Psoas muscle (tissue), 8 donors: ENCODE measurements around the gene SPR. TPM values are rescaled to one million over a fixed set of nuclear protein-coding genes. Genes with fewer than 3 reads are reported as not detected.

Source experiments
- ATAC-seq, 4 donors: fragments of 200-7000 bp; cut with Tn5 transposase; one replicate each; pipeline ENCODE4 v1.9.1; 2020; ENCODE audit warnings: moderate library complexity in 3 of 4, mild to moderate bottlenecking in 2 of 4
- DNase-seq, 2 donors: peaks; one replicate each; pipeline ENCODE4 v3.0.0-alpha.2; 2020
- H3K27ac ChIP-seq: fragments of 200-600 bp; one replicate; pipeline ENCODE4 v1.8.0; 2022
- H3K27me3 ChIP-seq, 3 donors: fragments of 200-600 bp in 1 of 3; one replicate each; pipeline versions ENCODE4 v1.6.1 to v1.8.0; 2013 to 2022; ENCODE audit warnings: low read length in 2 of 3, mild to moderate bottlenecking in 2 of 3, moderate library complexity in 1 of 3; ENCODE audit not compliant: insufficient read depth in 3 of 3
- H3K36me3 ChIP-seq, 2 donors: fragments of 200-600 bp in 1 of 2; one replicate each; pipeline versions ENCODE4 v1.6.1 to v1.8.0; 2013 to 2022; ENCODE audit warnings: low read depth in 1 of 2, mild to moderate bottlenecking in 1 of 2, moderate library complexity in 1 of 2; ENCODE audit not compliant: insufficient read depth in 1 of 2
- H3K4me1 ChIP-seq: fragments of 200-600 bp; one replicate; pipeline ENCODE4 v1.8.0; 2022
- H3K4me3 ChIP-seq: fragments of 200-600 bp; one replicate; pipeline ENCODE4 v1.8.0; 2022; ENCODE audit warnings: mild to moderate bottlenecking
- H3K9me3 ChIP-seq: fragments of 200-600 bp; one replicate; pipeline ENCODE4 v1.8.0; 2022
- CTCF ChIP-seq: fragments of 200-600 bp; IDR thresholded peaks from one replicate; pipeline ENCODE4 v1.8.0; 2022; ENCODE audit warnings: antibody characterized with exemption
- WGBS, 3 donors: extraction: QIAGEN DNeasy Blood & Tissue Kit; methylation state at CpG; one replicate each; pipeline versions ENCODE4 v1.1.6 to v1.1.7; 2013; 5-methylcytosine and 5-hydroxymethylcytosine counted together
- intact Hi-C, 2 donors: fragments of 100-400 bp; cut with DNase I; formaldehyde crosslinking; loops; one replicate each; pipeline versions ENCODE4 v1.11.0 to v1.14.2; 2022
- polyA plus RNA-seq, 3 donors: library from polyadenylated mRNA; stranded (reverse); fragments of 200-250 nt; gene quantifications; one replicate each; pipeline ENCODE4 v1.2.3, GENCODE V29; 2013
- total RNA-seq, 4 donors: library from RNA; stranded (reverse); fragmentation: NEBNext Ultra II Directional in 2 of 4; extraction: Animal tissue kit (Norgen Biotek cat#: 25700) in 2 of 4; gene quantifications; one replicate each; pipeline versions ENCODE4 v1.2.1 to v1.2.4, GENCODE V29; 2021 to 2023
- donor health status: healthy with polysubstance abuse.
- donor health status: DM: no; HTN: no; CAD: no; lungs with moderate emphysema.
- donor health status: Bipolar disorder and iron deficiency.
- donor health status: healthy.
- donor health status: DM: yes; HTN: yes; CAD: no.
- donor health status: DM: no; HTN: no; CAD: no.
- donor health status: DM: no; HTN: no; CAD: no.
- donor health status: DM: yes; HTN: yes; CAD: no.

SPR gene
- total and polyA plus RNA-seq, 7 donors = 19.1 to 46.0 (median 32.8) TPM

GRCh38 chr2:72923833-72924352 is 36.7 kb downstream of the SPR start:
- Histone ChIP-seq H3K9me3 (no peaks in the 10 kb centered on the region), H3K27ac (no peak overlapping the region), H3K4me1 (peaks cover 19% of the 10 kb centered on the region), H3K4me3 (no peak overlapping the region), H3K27me3 (peaks cover 0 to 98% (median 57%) of the 10 kb centered on the region in 3 donors), H3K36me3 (no peaks in the 10 kb centered on the region)
- TF ChIP-seq CTCF = no peak
- 7 to 15% (median 8%) methylated on average over 20 to 36 of the region's 36 CpGs for WGBS, 3 donors
- no peak for DNase-seq
- intact Hi-C loops = no loop called here
- peak in 2 of 4 donors; percentile 10 to 19 for ATAC-seq

GRCh38 chr2:72924353-72925240 is 37.4 kb downstream of the SPR start:
- no peak overlapping the region for H3K4me3 ChIP-seq

GRCh38 chr2:72925328-72925943 is 38.2 kb downstream of the SPR start:
- ATAC-seq (no peak), DNase-seq (no peak)
- H3K4me3 ChIP-seq = no peak overlapping the region
- TF ChIP-seq CTCF = no peak
- 9 to 10% (median 9%) methylated on average over 26 of the region's 26 CpGs for WGBS, 3 donors
- intact Hi-C loops = no loop called here
- no peaks in the 10 kb centered on the region for H3K9me3 ChIP-seq
- no peak overlapping the region for H3K27ac ChIP-seq
- peaks cover 10% of the 10 kb centered on the region for H3K4me1 ChIP-seq
- peaks cover 0 to 91% (median 43%) of the 10 kb centered on the region in 3 donors for H3K27me3 ChIP-seq
- H3K36me3 ChIP-seq = no peaks in the 10 kb centered on the region

More at GRCh38 chr2:72924353-72925240, 37.4 kb downstream of the SPR start:
- Histone ChIP-seq H3K9me3 (no peaks in the 10 kb centered on the region), H3K27me3 (peaks cover 0 to 99% (median 51%) of the 10 kb centered on the region in 3 donors), H3K27ac (no peak overlapping the region), H3K36me3 (no peaks in the 10 kb centered on the region), H3K4me1 (peaks cover 18% of the 10 kb centered on the region)
- 3 to 4% (median 3%) methylated on average over 52 to 61 of the region's 61 CpGs for WGBS, 3 donors
- ATAC-seq = peak; percentile 24 to 47 (median 38)
- intact Hi-C loops = no loop called here
- TF ChIP-seq CTCF = no peak
- DNase-seq = no peak

GRCh38 chr2:72926368-72926767 is 39.2 kb downstream of the SPR start:
- TF ChIP-seq CTCF = no peak
- H3K9me3 ChIP-seq = no peaks in the 10 kb centered on the region
- H3K4me3 ChIP-seq = no peak overlapping the region
- peaks cover 0 to 81% (median 34%) of the 10 kb centered on the region in 3 donors for H3K27me3 ChIP-seq
- DNase-seq (no peak), ATAC-seq (no peak)
- no peaks in the 10 kb centered on the region for H3K36me3 ChIP-seq
- 21 to 30% (median 26%) methylated on average over 4 of the region's 4 CpGs for WGBS, 3 donors
- no peak overlapping the region for H3K27ac ChIP-seq
- peaks cover 10% of the 10 kb centered on the region for H3K4me1 ChIP-seq
- intact Hi-C loops = no loop called here
